Right lobe of liver (tissue), 4 donors: ENCODE measurements around the gene PIK3IP1.

Source experiments
- POLR2A ChIP-seq: fragments of 450-650 bp; IDR thresholded peaks from one replicate; pipeline ENCODE4 v1.6.1; 2017; ENCODE audit warnings: antibody characterized with exemption, mild to moderate bottlenecking
- TF ChIP-seq, protein P1 (sequence below), 4 donors: fragments of 200-600 bp in 3 of 4; fragments of 450-650 bp in 1 of 4; IDR thresholded peaks; one replicate each; pipeline versions ENCODE4 v1.5.1 to v1.8.0; 2016 to 2022; ENCODE audit warnings: antibody characterized with exemption in 4 of 4, mild to moderate bottlenecking in 2 of 4
- donor health status: DM: no; HTN: no; CAD: no.
- donor health status: DM: no; HTN: no; CAD: no.
- donor health status: DM: no; HTN: yes; CAD: no.

GRCh38 chr22:31332010-31332409 is 39.7 kb upstream of the PIK3IP1 start:
- no peak for TF ChIP-seq POLR2A
- TF ChIP-seq, protein P1, sequence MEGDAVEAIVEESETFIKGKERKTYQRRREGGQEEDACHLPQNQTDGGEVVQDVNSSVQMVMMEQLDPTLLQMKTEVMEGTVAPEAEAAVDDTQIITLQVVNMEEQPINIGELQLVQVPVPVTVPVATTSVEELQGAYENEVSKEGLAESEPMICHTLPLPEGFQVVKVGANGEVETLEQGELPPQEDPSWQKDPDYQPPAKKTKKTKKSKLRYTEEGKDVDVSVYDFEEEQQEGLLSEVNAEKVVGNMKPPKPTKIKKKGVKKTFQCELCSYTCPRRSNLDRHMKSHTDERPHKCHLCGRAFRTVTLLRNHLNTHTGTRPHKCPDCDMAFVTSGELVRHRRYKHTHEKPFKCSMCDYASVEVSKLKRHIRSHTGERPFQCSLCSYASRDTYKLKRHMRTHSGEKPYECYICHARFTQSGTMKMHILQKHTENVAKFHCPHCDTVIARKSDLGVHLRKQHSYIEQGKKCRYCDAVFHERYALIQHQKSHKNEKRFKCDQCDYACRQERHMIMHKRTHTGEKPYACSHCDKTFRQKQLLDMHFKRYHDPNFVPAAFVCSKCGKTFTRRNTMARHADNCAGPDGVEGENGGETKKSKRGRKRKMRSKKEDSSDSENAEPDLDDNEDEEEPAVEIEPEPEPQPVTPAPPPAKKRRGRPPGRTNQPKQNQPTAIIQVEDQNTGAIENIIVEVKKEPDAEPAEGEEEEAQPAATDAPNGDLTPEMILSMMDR (IDR thresholded peaks at IDR 0.05) = no peak
